Measurements from ENCODE around the gene ZBTB7C. TPM values are rescaled to one million over a fixed set of nuclear protein-coding genes. Genes with fewer than 3 reads are reported as not detected.

ZBTB7C gene
- polyA plus RNA-seq, 1 donor: 1.7 TPM

GRCh38 chr18:48304906-48305693 lies 104.1 kb downstream of the ZBTB7C start:
- H3K9me3 ChIP-seq (ENCODE audit: control insufficient read depth, low read depth, low read length): no peaks in the 10 kb centered on the region
- no peak overlapping the region for H3K27ac ChIP-seq (ENCODE audit: low read length)
- H3K36me3 ChIP-seq (ENCODE audit: control insufficient read depth, insufficient read depth, low read length): no peaks in the 10 kb centered on the region
- WGBS (ENCODE audit: insufficient coverage, low lambda C conversion rate): no CpG with 5 or more reads among the region's 16 CpGs
- no peak overlapping the region for H3K4me3 ChIP-seq (ENCODE audit: low read length)
- no peaks in the 10 kb centered on the region for H3K27me3 ChIP-seq (ENCODE audit: control insufficient read depth, insufficient read depth, low read length)
- no peak for DNase-seq
- no peaks in the 10 kb centered on the region for H3K4me1 ChIP-seq (ENCODE audit: control insufficient read depth, insufficient read depth, low read length)

DNA sequence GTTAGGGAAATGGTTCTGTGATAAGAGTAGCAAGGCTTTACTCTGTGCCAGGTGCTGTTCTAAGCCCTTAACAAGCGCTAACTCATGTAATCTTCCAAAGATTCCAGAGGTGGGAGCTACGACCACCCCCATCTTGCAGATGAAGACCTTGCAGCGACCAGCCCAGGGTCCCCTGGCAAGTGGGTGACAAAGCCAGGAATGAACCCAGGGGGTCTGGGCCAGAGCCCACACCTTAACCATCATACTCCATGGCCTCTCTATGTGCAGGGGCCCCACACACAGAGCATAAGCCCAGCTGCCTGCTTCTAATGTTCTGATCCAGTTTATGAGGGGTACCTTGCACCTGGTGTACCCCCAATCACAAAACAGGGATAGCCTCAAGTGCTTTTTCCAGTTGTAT lies 105.3 kb downstream of the ZBTB7C start:
- Histone ChIP-seq H3K27me3 (ENCODE audit: control insufficient read depth, insufficient read depth, low read length) (no peaks in the 10 kb centered on the region), H3K27ac (ENCODE audit: low read length) (no peak overlapping the region), H3K4me3 (ENCODE audit: low read length) (no peak overlapping the region), H3K9me3 (ENCODE audit: control insufficient read depth, low read depth, low read length) (no peaks in the 10 kb centered on the region), H3K4me1 (ENCODE audit: control insufficient read depth, insufficient read depth, low read length) (no peaks in the 10 kb centered on the region), H3K36me3 (ENCODE audit: control insufficient read depth, insufficient read depth, low read length) (no peaks in the 10 kb centered on the region)
- no CpG with 5 or more reads among the region's 3 CpGs for WGBS (ENCODE audit: insufficient coverage, low lambda C conversion rate)
- DNase-seq: no peak

GRCh38 chr18:48302736-48303135 lies 106.4 kb downstream of the ZBTB7C start:
- no peaks in the 10 kb centered on the region for H3K9me3 ChIP-seq (ENCODE audit: control insufficient read depth, low read depth, low read length)
- H3K27ac ChIP-seq (ENCODE audit: low read length): no peak overlapping the region
- H3K36me3 ChIP-seq (ENCODE audit: control insufficient read depth, insufficient read depth, low read length): no peaks in the 10 kb centered on the region
- H3K4me3 ChIP-seq (ENCODE audit: low read length): no peak overlapping the region
- no peaks in the 10 kb centered on the region for H3K4me1 ChIP-seq (ENCODE audit: control insufficient read depth, insufficient read depth, low read length)
- DNase-seq: no peak
- WGBS (ENCODE audit: insufficient coverage, low lambda C conversion rate): no CpG with 5 or more reads among the region's 3 CpGs
- no peaks in the 10 kb centered on the region for H3K27me3 ChIP-seq (ENCODE audit: control insufficient read depth, insufficient read depth, low read length)

DNA sequence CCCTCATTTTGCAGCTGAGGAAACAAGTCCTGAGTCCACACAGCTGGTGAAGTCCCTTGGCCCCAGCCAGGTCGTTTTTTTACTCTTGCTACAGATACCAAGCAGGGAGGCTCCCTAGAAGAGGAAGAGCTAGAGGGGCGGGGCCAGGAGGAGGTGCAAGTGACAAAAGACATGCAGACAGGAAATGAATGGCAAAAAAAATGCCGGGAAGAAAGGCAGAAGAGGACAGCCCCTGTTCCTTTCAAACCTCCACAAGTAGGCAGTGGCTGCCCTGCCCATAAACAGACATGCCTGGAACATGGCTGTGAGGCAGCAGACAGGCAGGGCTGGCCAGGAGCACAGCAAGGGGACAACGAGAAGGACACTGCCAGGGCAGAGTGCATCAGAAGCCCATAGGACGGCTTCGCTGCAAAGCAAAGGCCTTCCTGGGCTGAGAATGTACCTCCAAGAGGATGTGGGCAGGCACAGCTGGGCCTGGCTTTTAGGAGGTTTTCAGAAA lies 108.7 kb downstream of the ZBTB7C start:
- no CpG with 5 or more reads among the region's 6 CpGs for WGBS (ENCODE audit: insufficient coverage, low lambda C conversion rate)
- peak; percentile 16 to 63 for DNase-seq

DNA sequence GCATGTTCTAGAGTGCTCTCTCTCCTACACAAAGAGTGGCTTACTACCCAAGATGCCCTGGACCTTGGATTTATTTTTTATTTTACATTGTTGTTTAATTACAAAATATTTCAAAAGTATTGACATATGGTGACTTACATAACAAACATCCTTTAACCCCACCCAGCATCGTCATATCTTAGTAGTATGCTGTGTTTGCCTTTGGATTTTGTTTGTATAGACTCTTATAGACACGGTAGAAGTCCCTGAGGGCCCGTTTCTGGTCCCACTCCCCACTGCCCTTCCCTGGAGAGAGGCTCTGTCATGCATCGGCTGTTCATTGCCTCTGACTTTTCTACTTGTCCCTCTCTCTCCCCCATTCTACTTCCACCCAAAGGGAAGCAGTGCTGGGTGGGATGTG lies 112.0 kb downstream of the ZBTB7C start:
- H3K36me3 ChIP-seq (ENCODE audit: control insufficient read depth, insufficient read depth, low read length): no peaks in the 10 kb centered on the region
- 50% methylated on average over 1 of the region's 4 CpGs for WGBS (ENCODE audit: insufficient coverage, low lambda C conversion rate)
- DNase-seq: no peak
- H3K4me3 ChIP-seq (ENCODE audit: low read length): no peak overlapping the region
- H3K27me3 ChIP-seq (ENCODE audit: control insufficient read depth, insufficient read depth, low read length): no peaks in the 10 kb centered on the region
- H3K4me1 ChIP-seq (ENCODE audit: control insufficient read depth, insufficient read depth, low read length): no peaks in the 10 kb centered on the region
- H3K27ac ChIP-seq (ENCODE audit: low read length): no peak overlapping the region
- H3K9me3 ChIP-seq (ENCODE audit: control insufficient read depth, low read depth, low read length): no peaks in the 10 kb centered on the region

More for the DNA sequence above, 108.7 kb downstream of the ZBTB7C start:
- no peaks in the 10 kb centered on the region for H3K4me1 ChIP-seq (ENCODE audit: control insufficient read depth, insufficient read depth, low read length)
- no peaks in the 10 kb centered on the region for H3K27me3 ChIP-seq (ENCODE audit: control insufficient read depth, insufficient read depth, low read length)
- H3K9me3 ChIP-seq (ENCODE audit: control insufficient read depth, low read depth, low read length): no peaks in the 10 kb centered on the region
- H3K27ac ChIP-seq (ENCODE audit: low read length): no peak overlapping the region
- H3K4me3 ChIP-seq (ENCODE audit: low read length): no peak overlapping the region
- H3K36me3 ChIP-seq (ENCODE audit: control insufficient read depth, insufficient read depth, low read length): no peaks in the 10 kb centered on the region

DNA sequence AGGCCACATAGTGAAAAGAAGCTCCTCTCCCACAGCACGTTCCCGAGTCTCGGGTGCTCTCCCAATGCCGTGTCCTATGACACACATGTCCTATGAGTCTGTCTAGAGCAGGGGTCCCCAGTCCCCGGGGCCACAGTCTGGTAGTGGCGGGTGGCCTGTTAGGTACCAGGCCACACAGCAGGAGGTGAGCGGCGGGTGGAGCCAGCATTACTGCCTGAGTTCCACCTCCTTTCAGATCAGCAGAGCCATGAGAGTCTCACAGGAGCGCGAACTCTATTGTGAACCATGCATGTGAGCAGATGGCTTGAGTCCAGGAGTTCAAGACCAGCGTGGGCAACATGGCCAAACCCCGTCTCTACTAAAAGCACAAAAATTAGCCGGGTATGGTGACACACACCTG lies 112.6 kb downstream of the ZBTB7C start:
- DNase-seq: no peak
- Histone ChIP-seq H3K4me3 (ENCODE audit: low read length) (no peak overlapping the region), H3K27ac (ENCODE audit: low read length) (no peak overlapping the region), H3K4me1 (ENCODE audit: control insufficient read depth, insufficient read depth, low read length) (no peaks in the 10 kb centered on the region), H3K9me3 (ENCODE audit: control insufficient read depth, low read depth, low read length) (no peaks in the 10 kb centered on the region), H3K36me3 (ENCODE audit: control insufficient read depth, insufficient read depth, low read length) (no peaks in the 10 kb centered on the region), H3K27me3 (ENCODE audit: control insufficient read depth, insufficient read depth, low read length) (no peaks in the 10 kb centered on the region)
- WGBS (ENCODE audit: insufficient coverage, low lambda C conversion rate): no CpG with 5 or more reads among the region's 13 CpGs

DNA sequence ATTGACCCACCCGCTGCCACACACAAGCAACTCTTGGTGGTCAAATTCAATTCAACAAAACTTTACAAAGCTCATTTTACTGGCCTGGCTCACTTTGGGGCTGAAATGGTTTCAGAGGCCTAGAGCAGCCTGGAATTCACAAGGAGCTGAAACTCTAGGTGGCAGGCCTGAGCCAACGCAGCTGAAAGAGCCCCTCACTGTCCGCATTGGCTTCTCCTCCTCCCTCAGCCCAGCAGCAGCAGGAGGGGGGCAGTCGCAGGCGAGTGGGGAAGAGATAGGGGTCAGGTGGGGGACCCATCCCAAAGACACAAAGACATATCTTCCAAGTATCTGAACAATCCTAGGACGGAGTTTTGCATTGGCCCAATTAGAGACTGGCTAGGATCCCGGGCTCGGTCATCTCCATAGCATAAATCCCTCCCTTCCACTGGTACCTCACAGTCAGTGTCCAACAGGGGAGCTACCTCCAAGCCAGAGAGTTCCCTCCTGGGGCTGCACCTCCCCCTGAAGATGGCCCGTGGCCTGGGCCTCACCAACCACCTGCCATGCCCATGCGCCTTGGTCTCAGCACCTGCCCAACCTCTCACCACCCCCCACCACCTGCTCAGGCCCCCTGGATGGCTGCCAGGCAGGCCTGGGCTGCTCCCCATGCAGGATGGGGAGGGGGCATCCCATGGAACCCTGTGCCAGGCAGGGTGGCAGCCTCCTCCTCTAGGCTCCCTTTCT lies 113.4 kb downstream of the ZBTB7C start:
- H3K27me3 ChIP-seq (ENCODE audit: control insufficient read depth, insufficient read depth, low read length): no peaks in the 10 kb centered on the region
- H3K27ac ChIP-seq (ENCODE audit: low read length): no peak overlapping the region
- H3K9me3 ChIP-seq (ENCODE audit: control insufficient read depth, low read depth, low read length): no peaks in the 10 kb centered on the region
- no peak for DNase-seq
- H3K4me3 ChIP-seq (ENCODE audit: low read length): no peak overlapping the region
- H3K36me3 ChIP-seq (ENCODE audit: control insufficient read depth, insufficient read depth, low read length): no peaks in the 10 kb centered on the region
- H3K4me1 ChIP-seq (ENCODE audit: control insufficient read depth, insufficient read depth, low read length): no peaks in the 10 kb centered on the region
- WGBS (ENCODE audit: insufficient coverage, low lambda C conversion rate): no CpG with 5 or more reads among the region's 10 CpGs

- Histone ChIP-seq H3K27ac (ENCODE audit: low read length) (no peak overlapping the region), H3K9me3 (ENCODE audit: control insufficient read depth, low read depth, low read length) (no peaks in the 10 kb centered on the region), H3K27me3 (ENCODE audit: control insufficient read depth, insufficient read depth, low read length) (no peaks in the 10 kb centered on the region), H3K4me1 (ENCODE audit: control insufficient read depth, insufficient read depth, low read length) (no peaks in the 10 kb centered on the region), H3K36me3 (ENCODE audit: control insufficient read depth, insufficient read depth, low read length) (no peaks in the 10 kb centered on the region), H3K4me3 (ENCODE audit: low read length) (no peak overlapping the region)
- no peak for DNase-seq
- 100% methylated on average over 1 of the region's 12 CpGs for WGBS (ENCODE audit: insufficient coverage, low lambda C conversion rate)
Observed at GRCh38 chr18:48294899-48295585, 114.1 kb downstream of the ZBTB7C start.

DNA sequence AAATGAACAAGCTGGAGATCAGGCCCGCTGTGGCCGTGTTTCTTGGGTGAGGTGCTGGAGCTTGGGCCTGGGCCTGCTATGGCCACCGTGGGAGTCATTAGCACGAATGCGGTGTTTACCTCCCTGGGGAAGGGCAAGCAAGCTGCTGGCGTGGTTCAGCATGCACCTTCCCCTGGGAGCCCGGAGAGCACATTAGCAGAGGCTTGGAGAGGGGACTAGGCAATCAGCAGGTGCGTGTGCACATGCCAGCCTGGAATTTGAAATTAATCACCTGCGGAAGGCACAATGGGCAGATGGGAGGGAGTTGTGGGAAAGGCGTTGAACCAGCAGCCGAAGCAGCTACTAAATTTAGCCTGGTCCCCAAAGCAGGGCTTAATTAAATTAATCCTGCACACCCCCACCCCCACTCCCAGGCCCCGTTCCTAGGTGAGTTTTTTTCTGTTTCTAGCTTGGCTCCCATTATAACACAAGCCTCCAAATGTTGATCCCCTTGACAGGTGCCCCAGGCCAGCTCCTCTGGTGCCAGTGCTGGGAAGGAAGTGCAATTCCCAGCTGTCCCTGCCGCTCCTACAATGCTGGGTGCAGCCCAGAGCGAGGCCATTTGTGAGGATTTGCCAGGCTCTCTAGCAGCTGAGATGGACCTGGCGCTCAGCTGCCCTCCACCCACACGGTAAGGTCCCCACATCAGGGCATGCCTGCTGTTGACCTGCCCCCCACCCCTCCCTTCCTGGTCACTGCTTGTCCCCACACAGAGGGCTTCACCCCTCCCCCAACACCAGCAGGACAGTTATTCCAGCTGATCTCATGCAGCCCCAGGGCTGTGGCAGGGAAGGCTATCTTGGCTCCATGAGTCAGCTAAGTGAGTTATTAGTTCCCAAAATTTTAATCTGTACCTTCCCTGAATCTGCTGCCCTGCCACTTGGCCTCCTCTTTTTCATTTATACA lies 115.0 kb downstream of the ZBTB7C start:
- no CpG with 5 or more reads among the region's 16 CpGs for WGBS (ENCODE audit: insufficient coverage, low lambda C conversion rate)
- no peak overlapping the region for H3K4me3 ChIP-seq (ENCODE audit: low read length)
- no peak overlapping the region for H3K27ac ChIP-seq (ENCODE audit: low read length)
- H3K27me3 ChIP-seq (ENCODE audit: control insufficient read depth, insufficient read depth, low read length): no peaks in the 10 kb centered on the region
- no peaks in the 10 kb centered on the region for H3K9me3 ChIP-seq (ENCODE audit: control insufficient read depth, low read depth, low read length)
- H3K36me3 ChIP-seq (ENCODE audit: control insufficient read depth, insufficient read depth, low read length): no peaks in the 10 kb centered on the region
- no peaks in the 10 kb centered on the region for H3K4me1 ChIP-seq (ENCODE audit: control insufficient read depth, insufficient read depth, low read length)
- no peak for DNase-seq

Measured in large intestine (tissue), 3 donors.